ENCODE data around the gene FILIP1. TPM values are rescaled to one million over a fixed set of nuclear protein-coding genes. Genes with fewer than 3 reads are reported as not detected.

The FILIP1 gene
- polyA plus RNA-seq, 3 donors, result not detected

GRCh38 chr6:75397656-75398465, 95.7 kb downstream of the FILIP1 start:
- H3K36me3 ChIP-seq (replicated peaks in 1 of 2; ENCODE audit: control insufficient read depth in 1 of 2, insufficient read depth in 2 of 2, low read length in 2 of 2), result no peaks in the 10 kb centered on the region
- no peak overlapping the region for H3K4me3 ChIP-seq (replicated peaks in 1 of 3; ENCODE audit: low read depth in 2 of 3, low read length in 3 of 3)
- Mint-ChIP-seq H3K27me3 (ENCODE audit: low read depth in 3 of 3) (no peaks in the 10 kb centered on the region), H3K9me3 (peaks cover 0 to 7% (median 0%) of the 10 kb centered on the region in 7 donors), H3K4me1 (no peaks in the 10 kb centered on the region), H3K4me3 (no peak overlapping the region), H3K36me3 (no peaks in the 10 kb centered on the region), H3K27ac (no peak overlapping the region)
- intact Hi-C loops (cut with micrococcal nuclease), result no loop called here
- no peaks in the 10 kb centered on the region for H3K79me2 ChIP-seq (ENCODE audit: insufficient read depth, low read length)
- no peaks in the 10 kb centered on the region for H3K9me3 ChIP-seq (replicated peaks in 1 of 2; ENCODE audit: control insufficient read depth in 1 of 2, insufficient read depth in 1 of 2, low read length in 2 of 2)
- DNase-seq, result no peak
- H3K27ac ChIP-seq (ENCODE audit: low read depth in 1 of 2, low read length in 2 of 2), result no peak overlapping the region
- no peak overlapping the region for H3K9ac ChIP-seq (ENCODE audit: insufficient read depth, low read length, poor library complexity, severe bottlenecking)
- TF ChIP-seq CTCF (IDR thresholded peaks at IDR 0.05), result no peak
- H4K20me1 ChIP-seq (ENCODE audit: insufficient read depth, low read length), result no peaks in the 10 kb centered on the region
- no peaks in the 10 kb centered on the region for H3K4me1 ChIP-seq (ENCODE audit: control insufficient read depth in 1 of 2, insufficient read depth in 2 of 2, low read length in 2 of 2)
- no peaks in the 10 kb centered on the region for H3K27me3 ChIP-seq (ENCODE audit: control insufficient read depth in 2 of 2, insufficient read depth in 2 of 2, low read length in 2 of 2)
- H2AFZ ChIP-seq (ENCODE audit: insufficient read depth, low read depth, low read length, poor library complexity, severe bottlenecking), result no peak overlapping the region
- no CpG with 5 or more reads among the region's 4 CpGs for WGBS (ENCODE audit: insufficient coverage)
- no peak overlapping the region for H3K4me2 ChIP-seq (replicated peaks; ENCODE audit: extremely low read depth, low read length, poor library complexity, severe bottlenecking)

- Histone ChIP-seq H3K4me3 (replicated peaks in 1 of 3; ENCODE audit: low read depth in 2 of 3, low read length in 3 of 3) (no peak overlapping the region), H3K9ac (ENCODE audit: insufficient read depth, low read length, poor library complexity, severe bottlenecking) (no peak overlapping the region), H3K36me3 (replicated peaks in 1 of 2; ENCODE audit: control insufficient read depth in 1 of 2, insufficient read depth in 2 of 2, low read length in 2 of 2) (no peaks in the 10 kb centered on the region), H3K27me3 (ENCODE audit: control insufficient read depth in 2 of 2, insufficient read depth in 2 of 2, low read length in 2 of 2) (no peaks in the 10 kb centered on the region), H3K27ac (ENCODE audit: low read depth in 1 of 2, low read length in 2 of 2) (no peak overlapping the region), H3K4me2 (replicated peaks; ENCODE audit: extremely low read depth, low read length, poor library complexity, severe bottlenecking) (no peak overlapping the region), H4K20me1 (ENCODE audit: insufficient read depth, low read length) (no peaks in the 10 kb centered on the region), H3K79me2 (ENCODE audit: insufficient read depth, low read length) (no peaks in the 10 kb centered on the region), H3K4me1 (ENCODE audit: control insufficient read depth in 1 of 2, insufficient read depth in 2 of 2, low read length in 2 of 2) (no peaks in the 10 kb centered on the region), H2AFZ (ENCODE audit: insufficient read depth, low read depth, low read length, poor library complexity, severe bottlenecking) (no peak overlapping the region), H3K9me3 (replicated peaks in 1 of 2; ENCODE audit: control insufficient read depth in 1 of 2, insufficient read depth in 1 of 2, low read length in 2 of 2) (peaks cover 0 to 3% of the 10 kb centered on the region in 2 donors)
- DNase-seq, result no peak
- peaks cover 0 to 7% (median 0%) of the 10 kb centered on the region in 7 donors for H3K9me3 Mint-ChIP-seq
- H3K4me1 Mint-ChIP-seq, result no peaks in the 10 kb centered on the region
- no peak overlapping the region for H3K4me3 Mint-ChIP-seq
- no peak for TF ChIP-seq CTCF (IDR thresholded peaks at IDR 0.05)
- H3K27me3 Mint-ChIP-seq (ENCODE audit: low read depth in 3 of 3), result no peaks in the 10 kb centered on the region
- intact Hi-C loops (cut with micrococcal nuclease), result no loop called here
- H3K27ac Mint-ChIP-seq, result no peak overlapping the region
- H3K36me3 Mint-ChIP-seq, result no peaks in the 10 kb centered on the region
Measured at GRCh38 chr6:75397171-75397570, 96.4 kb downstream of the FILIP1 start.
